Right lobe of liver (tissue), 4 donors: ENCODE measurements around the gene SYNE3.

Experiments
- POLR2A ChIP-seq: fragments of 450-650 bp; IDR thresholded peaks from one replicate; pipeline ENCODE4 v1.6.1; 2017; ENCODE audit warnings: antibody characterized with exemption, mild to moderate bottlenecking
- TF ChIP-seq, protein P1 (sequence below), 4 donors: fragments of 200-600 bp in 3 of 4; fragments of 450-650 bp in 1 of 4; IDR thresholded peaks; one replicate each; pipeline versions ENCODE4 v1.5.1 to v1.8.0; 2016 to 2022; ENCODE audit warnings: antibody characterized with exemption in 4 of 4, mild to moderate bottlenecking in 2 of 4
- donor health status: DM: no; HTN: no; CAD: no.
- donor health status: DM: no; HTN: no; CAD: no.
- donor health status: DM: no; HTN: yes; CAD: no.

DNA sequence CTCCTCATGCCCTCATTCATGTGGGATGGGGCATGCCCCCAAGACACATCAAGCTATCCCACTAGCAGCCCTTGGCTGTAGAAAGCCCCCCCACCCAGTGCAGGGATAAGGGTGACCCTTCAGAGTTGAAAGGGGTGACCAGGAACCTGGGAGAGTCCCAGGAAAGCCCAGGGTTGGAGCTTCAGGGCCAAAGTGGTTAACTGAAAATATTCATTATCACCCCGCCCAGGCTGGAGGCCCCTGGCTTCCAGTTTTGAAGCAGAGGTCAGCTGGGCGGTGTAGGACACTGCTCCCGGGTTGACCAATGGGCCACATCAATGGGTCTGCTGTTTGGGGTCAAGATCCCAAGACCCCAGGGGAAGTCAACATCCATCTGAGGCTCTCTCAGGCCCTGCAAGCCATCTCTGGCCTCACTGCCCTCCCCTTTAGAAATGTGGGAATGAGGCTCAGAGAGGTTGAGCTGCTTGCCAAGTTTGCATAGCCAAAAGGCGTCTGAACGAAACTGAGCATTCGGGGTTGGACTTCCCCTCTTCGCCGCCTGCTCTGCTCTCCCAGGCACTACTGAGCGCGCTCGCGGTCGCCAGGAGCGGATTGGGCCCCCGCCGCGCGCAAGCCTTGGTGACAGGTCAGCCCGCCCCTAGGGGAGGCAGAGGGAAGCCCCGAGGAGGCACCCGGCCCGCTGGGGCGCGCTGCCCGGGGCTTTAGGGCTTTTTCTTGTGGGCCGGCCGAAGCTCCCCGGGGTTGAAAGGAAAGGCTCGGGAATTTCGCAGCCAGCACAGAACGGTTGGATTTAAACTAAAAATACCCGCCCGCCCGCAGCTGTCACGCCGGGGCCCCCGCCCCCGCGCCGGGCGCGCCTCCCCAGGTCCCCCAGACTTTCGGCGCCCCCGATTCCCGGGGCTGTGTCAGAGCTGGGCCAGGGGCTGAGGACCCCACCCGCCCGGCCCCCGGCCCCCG is 576 bp downstream of the SYNE3 start:
- TF ChIP-seq, protein P1, sequence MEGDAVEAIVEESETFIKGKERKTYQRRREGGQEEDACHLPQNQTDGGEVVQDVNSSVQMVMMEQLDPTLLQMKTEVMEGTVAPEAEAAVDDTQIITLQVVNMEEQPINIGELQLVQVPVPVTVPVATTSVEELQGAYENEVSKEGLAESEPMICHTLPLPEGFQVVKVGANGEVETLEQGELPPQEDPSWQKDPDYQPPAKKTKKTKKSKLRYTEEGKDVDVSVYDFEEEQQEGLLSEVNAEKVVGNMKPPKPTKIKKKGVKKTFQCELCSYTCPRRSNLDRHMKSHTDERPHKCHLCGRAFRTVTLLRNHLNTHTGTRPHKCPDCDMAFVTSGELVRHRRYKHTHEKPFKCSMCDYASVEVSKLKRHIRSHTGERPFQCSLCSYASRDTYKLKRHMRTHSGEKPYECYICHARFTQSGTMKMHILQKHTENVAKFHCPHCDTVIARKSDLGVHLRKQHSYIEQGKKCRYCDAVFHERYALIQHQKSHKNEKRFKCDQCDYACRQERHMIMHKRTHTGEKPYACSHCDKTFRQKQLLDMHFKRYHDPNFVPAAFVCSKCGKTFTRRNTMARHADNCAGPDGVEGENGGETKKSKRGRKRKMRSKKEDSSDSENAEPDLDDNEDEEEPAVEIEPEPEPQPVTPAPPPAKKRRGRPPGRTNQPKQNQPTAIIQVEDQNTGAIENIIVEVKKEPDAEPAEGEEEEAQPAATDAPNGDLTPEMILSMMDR (IDR thresholded peaks at IDR 0.05), result peak; percentile 25 to 42 (median 36)
- no peak for TF ChIP-seq POLR2A
